ENCODE results near the gene CCDC127.
"Not testable (repeated sequence)": the region's sequence is repeated elsewhere in the genome, so short reads cannot be mapped to it uniquely, and the experiment has no call there.

GRCh38 chr5:255116-255515 is 37.2 kb upstream of the CCDC127 start:
- TF ChIP-seq CTCF, POLR2A (IDR thresholded peaks at IDR 0.05): not testable (repeated sequence)

Measured in Peyer's patch (tissue), 4 donors.